ENCODE results near the gene GSTT2B.

- TF ChIP-seq POLR2AphosphoS5 (IDR thresholded peaks at IDR 0.05; ENCODE audit: low read depth, low read length) (no peak), TCF7L2 (IDR thresholded peaks at IDR 0.05; ENCODE audit: low read depth, low read length) (no peak), SIN3A (IDR thresholded peaks at IDR 0.05; ENCODE audit: borderline replicate concordance, insufficient read depth, low read depth, low read length) (no peak)
- TF ChIP-seq, protein P1, sequence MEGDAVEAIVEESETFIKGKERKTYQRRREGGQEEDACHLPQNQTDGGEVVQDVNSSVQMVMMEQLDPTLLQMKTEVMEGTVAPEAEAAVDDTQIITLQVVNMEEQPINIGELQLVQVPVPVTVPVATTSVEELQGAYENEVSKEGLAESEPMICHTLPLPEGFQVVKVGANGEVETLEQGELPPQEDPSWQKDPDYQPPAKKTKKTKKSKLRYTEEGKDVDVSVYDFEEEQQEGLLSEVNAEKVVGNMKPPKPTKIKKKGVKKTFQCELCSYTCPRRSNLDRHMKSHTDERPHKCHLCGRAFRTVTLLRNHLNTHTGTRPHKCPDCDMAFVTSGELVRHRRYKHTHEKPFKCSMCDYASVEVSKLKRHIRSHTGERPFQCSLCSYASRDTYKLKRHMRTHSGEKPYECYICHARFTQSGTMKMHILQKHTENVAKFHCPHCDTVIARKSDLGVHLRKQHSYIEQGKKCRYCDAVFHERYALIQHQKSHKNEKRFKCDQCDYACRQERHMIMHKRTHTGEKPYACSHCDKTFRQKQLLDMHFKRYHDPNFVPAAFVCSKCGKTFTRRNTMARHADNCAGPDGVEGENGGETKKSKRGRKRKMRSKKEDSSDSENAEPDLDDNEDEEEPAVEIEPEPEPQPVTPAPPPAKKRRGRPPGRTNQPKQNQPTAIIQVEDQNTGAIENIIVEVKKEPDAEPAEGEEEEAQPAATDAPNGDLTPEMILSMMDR (IDR thresholded peaks at IDR 0.05), result no peak
- TF ChIP-seq, protein P2, sequence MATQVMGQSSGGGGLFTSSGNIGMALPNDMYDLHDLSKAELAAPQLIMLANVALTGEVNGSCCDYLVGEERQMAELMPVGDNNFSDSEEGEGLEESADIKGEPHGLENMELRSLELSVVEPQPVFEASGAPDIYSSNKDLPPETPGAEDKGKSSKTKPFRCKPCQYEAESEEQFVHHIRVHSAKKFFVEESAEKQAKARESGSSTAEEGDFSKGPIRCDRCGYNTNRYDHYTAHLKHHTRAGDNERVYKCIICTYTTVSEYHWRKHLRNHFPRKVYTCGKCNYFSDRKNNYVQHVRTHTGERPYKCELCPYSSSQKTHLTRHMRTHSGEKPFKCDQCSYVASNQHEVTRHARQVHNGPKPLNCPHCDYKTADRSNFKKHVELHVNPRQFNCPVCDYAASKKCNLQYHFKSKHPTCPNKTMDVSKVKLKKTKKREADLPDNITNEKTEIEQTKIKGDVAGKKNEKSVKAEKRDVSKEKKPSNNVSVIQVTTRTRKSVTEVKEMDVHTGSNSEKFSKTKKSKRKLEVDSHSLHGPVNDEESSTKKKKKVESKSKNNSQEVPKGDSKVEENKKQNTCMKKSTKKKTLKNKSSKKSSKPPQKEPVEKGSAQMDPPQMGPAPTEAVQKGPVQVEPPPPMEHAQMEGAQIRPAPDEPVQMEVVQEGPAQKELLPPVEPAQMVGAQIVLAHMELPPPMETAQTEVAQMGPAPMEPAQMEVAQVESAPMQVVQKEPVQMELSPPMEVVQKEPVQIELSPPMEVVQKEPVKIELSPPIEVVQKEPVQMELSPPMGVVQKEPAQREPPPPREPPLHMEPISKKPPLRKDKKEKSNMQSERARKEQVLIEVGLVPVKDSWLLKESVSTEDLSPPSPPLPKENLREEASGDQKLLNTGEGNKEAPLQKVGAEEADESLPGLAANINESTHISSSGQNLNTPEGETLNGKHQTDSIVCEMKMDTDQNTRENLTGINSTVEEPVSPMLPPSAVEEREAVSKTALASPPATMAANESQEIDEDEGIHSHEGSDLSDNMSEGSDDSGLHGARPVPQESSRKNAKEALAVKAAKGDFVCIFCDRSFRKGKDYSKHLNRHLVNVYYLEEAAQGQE (IDR thresholded peaks at IDR 0.05; ENCODE audit: insufficient read depth in 1 of 2, low read depth in 2 of 2, low read length in 1 of 2), result no peak
Observed at GRCh38 chr22:23909296-23909898, 51.6 kb downstream of the GSTT2B start.

Data from Panc1 (cell line).